Activated CD8-positive, alpha-beta T cell treated with anti-CD3 and anti-CD28 coated beads for 36 hours (primary cell): ENCODE results near the gene ANKRD55. TPM values are rescaled to one million over a fixed set of nuclear protein-coding genes. Genes with fewer than 3 reads are reported as not detected.

Source experiments
- ATAC-seq: fragments of 200-7000 bp; cut with Tn5 transposase; one replicate; pipeline ENCODE4 v1.10.0; 2021; ENCODE audit warnings: mild to moderate bottlenecking, moderate library complexity
- CTCF ChIA-PET: fragments of 350-600 bp; sonication (Branson Sonifier 250); formaldehyde crosslinking; loops from one replicate; lab custom pipeline; 2021; ENCODE audit warnings: antibody characterized with exemption; lab: Charles Lee
- POLR2A ChIA-PET: fragments of 350-600 bp; sonication (Branson Sonifier 250); formaldehyde crosslinking; loops from one replicate; lab custom pipeline; 2021; ENCODE audit warnings: antibody characterized with exemption; lab: Charles Lee
- DNase-seq: peaks from one replicate; pipeline ENCODE4 v3.0.0-alpha.2; 2020
- H3K27ac Mint-ChIP-seq: one replicate; pipeline ENCODE4 v1.8.0; 2021; ENCODE audit warnings: mild to moderate bottlenecking, mixed read lengths
- H3K27me3 Mint-ChIP-seq: one replicate; pipeline ENCODE4 v1.8.0; 2021; ENCODE audit warnings: mixed read lengths
- H3K36me3 Mint-ChIP-seq: one replicate; pipeline ENCODE4 v1.8.0; 2021; ENCODE audit warnings: low read depth, mixed read lengths
- H3K4me1 Mint-ChIP-seq: one replicate; pipeline ENCODE4 v1.8.0; 2021; ENCODE audit warnings: low read depth, mixed read lengths
- H3K4me3 Mint-ChIP-seq: one replicate; pipeline ENCODE4 v1.8.0; 2021; ENCODE audit warnings: mild to moderate bottlenecking, moderate library complexity, mixed read lengths
- H3K9me3 Mint-ChIP-seq: one replicate; pipeline ENCODE4 v1.8.0; 2021; ENCODE audit warnings: mixed read lengths
- CTCF ChIP-seq: fragments of 200-600 bp; IDR thresholded peaks from one replicate; pipeline ENCODE4 v1.8.0; 2022; ENCODE audit warnings: antibody characterized with exemption, mild to moderate bottlenecking
- intact Hi-C: fragments of 100-400 bp; cut with micrococcal nuclease; formaldehyde crosslinking; loops from one replicate; pipeline ENCODE4 v1.10.0; 2022
- total RNA-seq, 2 experiments: library from RNA; stranded (reverse); gene quantifications; one replicate each; pipeline ENCODE4 v1.2.3, GENCODE V29; 2021

The ANKRD55 gene
- total RNA-seq, 2 experiments from 2014 or later, result not detected

- DNase-seq (no peak), ATAC-seq (no peak)
- CTCF ChIA-PET, result no interaction called here
- Mint-ChIP-seq H3K36me3 (no peaks in the 10 kb centered on the region), H3K4me3 (no peak overlapping the region), H3K4me1 (peaks cover 35% of the 10 kb centered on the region), H3K27me3 (peaks cover 2% of the 10 kb centered on the region), H3K27ac (no peak overlapping the region), H3K9me3 (no peaks in the 10 kb centered on the region)
- TF ChIP-seq CTCF, result no peak
- intact Hi-C loops, result no loop called here
- POLR2A ChIA-PET, result no interaction called here
Measured at GRCh38 chr5:56075361-56075760, 157.8 kb downstream of the ANKRD55 start.

GRCh38 chr5:56072863-56073766 lies 160.0 kb downstream of the ANKRD55 start:
- DNase-seq (peak; percentile 25), ATAC-seq (peak; percentile 35)
- no peaks in the 10 kb centered on the region for H3K9me3 Mint-ChIP-seq
- TF ChIP-seq CTCF, result no peak
- no peaks in the 10 kb centered on the region for H3K27me3 Mint-ChIP-seq
- no peak overlapping the region for H3K27ac Mint-ChIP-seq
- H3K36me3 Mint-ChIP-seq, result no peaks in the 10 kb centered on the region
- ChIA-PET CTCF (no interaction called here), POLR2A (interaction anchor here (0.5 kb wide), 1 partner anchor 9 kb away, joined by 3 read pairs; no protein-coding TSS in a partner anchor)
- intact Hi-C loops, result no loop called here
- no peak overlapping the region for H3K4me3 Mint-ChIP-seq
- H3K4me1 Mint-ChIP-seq, result peaks cover 49% of the 10 kb centered on the region

GRCh38 chr5:56071470-56071869 lies 161.7 kb downstream of the ANKRD55 start:
- TF ChIP-seq CTCF, result no peak
- Mint-ChIP-seq H3K4me3 (no peak overlapping the region), H3K36me3 (no peaks in the 10 kb centered on the region), H3K9me3 (no peaks in the 10 kb centered on the region), H3K27ac (peak overlapping the region; percentile 32), H3K4me1 (peaks cover 52% of the 10 kb centered on the region), H3K27me3 (no peaks in the 10 kb centered on the region)
- ATAC-seq (no peak), DNase-seq (no peak)
- ChIA-PET CTCF (interaction anchor here (1.1 to 1.2 kb wide), 2 partner anchors 129 to 135 kb away, joined by 3 read pairs; no protein-coding TSS in a partner anchor), POLR2A (interaction anchor here (1.3 kb wide), 1 partner anchor 13 kb away, joined by 4 read pairs; no protein-coding TSS in a partner anchor)
- intact Hi-C loops, result no loop called here

- CTCF ChIA-PET, result interaction anchor here (0.7 to 1.2 kb wide), 3 partner anchors 12 to 134 kb away, joined by 3 to 4 read pairs (median 3); no protein-coding TSS in a partner anchor
- POLR2A ChIA-PET, result interaction anchor here (1.3 kb wide), 1 partner anchor 12 kb away, joined by 4 read pairs; no protein-coding TSS in a partner anchor
- ATAC-seq (peak; percentile 65), DNase-seq (no peak)
- H3K4me1 Mint-ChIP-seq, result peaks cover 52% of the 10 kb centered on the region
- H3K27ac Mint-ChIP-seq, result no peak overlapping the region
- no peaks in the 10 kb centered on the region for H3K36me3 Mint-ChIP-seq
- no peak for TF ChIP-seq CTCF
- intact Hi-C loops, result no loop called here
- H3K9me3 Mint-ChIP-seq, result no peaks in the 10 kb centered on the region
- H3K4me3 Mint-ChIP-seq, result no peak overlapping the region
- no peaks in the 10 kb centered on the region for H3K27me3 Mint-ChIP-seq
Measured at GRCh38 chr5:56070851-56071465, 162.2 kb downstream of the ANKRD55 start.
